Measurements from ENCODE around the gene TNFSF13B.

GRCh38 chr13:108289819-108290218 is 20.3 kb downstream of the TNFSF13B start:
- no peak for TF ChIP-seq CTCF (conservative IDR thresholded peaks at IDR 0.05; ENCODE audit: low read length)
- no peak for TF ChIP-seq EZH2phosphoT487 (IDR thresholded peaks at IDR 0.05; ENCODE audit: borderline replicate concordance, low read depth, low read length)

All from OCI-LY7 (cell line).